NCI-H2227 (cell line): ENCODE data around the gene HSD17B1.
"Not testable (repeated sequence)": the region's sequence is repeated elsewhere in the genome, so short reads cannot be mapped to it uniquely, and the experiment has no call there.

Experiments
- DNase-seq: peaks from one replicate; lab custom pipeline; 2025; ENCODE audit not compliant: unreplicated experiment; lab: John Stamatoyannopoulos, UW

The HSD17B1 gene

GRCh38 chr17:42522798-42523278 lies 29.9 kb upstream of the HSD17B1 start:
- DNase-seq = no peak

- no peak for DNase-seq
These were observed 27.5 kb upstream of the HSD17B1 start for GRCh38 chr17:42525221-42525620.

GRCh38 chr17:42526031-42526444 lies 26.7 kb upstream of the HSD17B1 start:
- DNase-seq = no peak

- DNase-seq = no peak
These were observed 24.8 kb upstream of the HSD17B1 start for GRCh38 chr17:42527932-42528331.

- no peak for DNase-seq
These were observed 23.7 kb upstream of the HSD17B1 start for GRCh38 chr17:42529061-42529460.

- DNase-seq = no peak
These were observed 21.7 kb upstream of the HSD17B1 start for GRCh38 chr17:42530952-42531454.

- peak; percentile 68 for DNase-seq
These were observed 21.0 kb upstream of the HSD17B1 start for GRCh38 chr17:42531455-42532354.

GRCh38 chr17:42535155-42536047 lies 17.3 kb upstream of the HSD17B1 start:
- DNase-seq = no peak

GRCh38 chr17:42536048-42536371 lies 16.7 kb upstream of the HSD17B1 start, which contains the start of gene NAGLU:
Gene NAGLU, plus strand, starts transcription at chr17:42536241. Its CDS starts 32 bp downstream, at chr17:42536273.
- peak; percentile 93 for DNase-seq

- peak; percentile 88 for DNase-seq
These were observed 16.2 kb upstream of the HSD17B1 start for GRCh38 chr17:42536372-42537155.

GRCh38 chr17:42537156-42537805 lies 15.4 kb upstream of the HSD17B1 start:
- DNase-seq = no peak

GRCh38 chr17:42537826-42538451 lies 14.8 kb upstream of the HSD17B1 start:
- DNase-seq = no peak

- DNase-seq = no peak
These were observed 14.2 kb upstream of the HSD17B1 start for GRCh38 chr17:42538482-42538881.

- DNase-seq = not testable (repeated sequence)
These were observed 12.2 kb upstream of the HSD17B1 start for GRCh38 chr17:42540558-42540957.

GRCh38 chr17:42541041-42541833 lies 11.5 kb upstream of the HSD17B1 start:
- DNase-seq = no peak

GRCh38 chr17:42543190-42544079 lies 9.3 kb upstream of the HSD17B1 start:
- DNase-seq = no peak

- DNase-seq = no peak
These were observed 7.8 kb upstream of the HSD17B1 start for GRCh38 chr17:42544874-42545283.
